ENCODE results near the gene TEKTIP1.
A peak's percentile ranks its signal among the peaks of the same experiment; 100 is the strongest.

TEKTIP1 gene

GRCh38 chr19:3537438-3538240 is 1.3 kb upstream of the TEKTIP1 start:
- no peak overlapping the region for H3K27ac Mint-ChIP-seq
- H3K4me1 Mint-ChIP-seq, result no peaks in the 10 kb centered on the region
- no peaks in the 10 kb centered on the region for H3K27me3 Mint-ChIP-seq
- no peak overlapping the region for H3K4me3 Mint-ChIP-seq
- no peaks in the 10 kb centered on the region for H3K9me3 Mint-ChIP-seq
- peaks cover 4% of the 10 kb centered on the region for H3K36me3 Mint-ChIP-seq

- H3K4me1 Mint-ChIP-seq, result no peaks in the 10 kb centered on the region
- no peaks in the 10 kb centered on the region for H3K9me3 Mint-ChIP-seq
- peaks cover 4% of the 10 kb centered on the region for H3K36me3 Mint-ChIP-seq
- H3K4me3 Mint-ChIP-seq, result no peak overlapping the region
- H3K27me3 Mint-ChIP-seq, result no peaks in the 10 kb centered on the region
- H3K27ac Mint-ChIP-seq, result peak overlapping the region; percentile 12
Measured at GRCh38 chr19:3538258-3538929, 580 bp upstream of the TEKTIP1 start.

GRCh38 chr19:3539756-3540118 is 763 bp downstream of the TEKTIP1 start:
- Mint-ChIP-seq H3K27ac (no peak overlapping the region), H3K9me3 (no peaks in the 10 kb centered on the region), H3K27me3 (no peaks in the 10 kb centered on the region), H3K4me3 (no peak overlapping the region), H3K4me1 (no peaks in the 10 kb centered on the region), H3K36me3 (peaks cover 4% of the 10 kb centered on the region)

GRCh38 chr19:3543150-3544057 is 4.4 kb downstream of the TEKTIP1 start:
- Mint-ChIP-seq H3K36me3 (peaks cover 7% of the 10 kb centered on the region), H3K9me3 (no peaks in the 10 kb centered on the region), H3K27ac (no peak overlapping the region), H3K27me3 (no peaks in the 10 kb centered on the region), H3K4me1 (peaks cover 11% of the 10 kb centered on the region), H3K4me3 (no peak overlapping the region)

GRCh38 chr19:3544058-3544376 is 5.0 kb downstream of the TEKTIP1 start:
- peaks cover 7% of the 10 kb centered on the region for H3K36me3 Mint-ChIP-seq
- no peak overlapping the region for H3K4me3 Mint-ChIP-seq
- no peaks in the 10 kb centered on the region for H3K9me3 Mint-ChIP-seq
- peaks cover 11% of the 10 kb centered on the region for H3K4me1 Mint-ChIP-seq
- H3K27ac Mint-ChIP-seq, result no peak overlapping the region
- no peaks in the 10 kb centered on the region for H3K27me3 Mint-ChIP-seq

GRCh38 chr19:3544742-3545668 is 6.0 kb downstream of the TEKTIP1 start:
- Mint-ChIP-seq H3K4me1 (peaks cover 11% of the 10 kb centered on the region), H3K27me3 (no peaks in the 10 kb centered on the region), H3K4me3 (no peak overlapping the region), H3K9me3 (no peaks in the 10 kb centered on the region), H3K36me3 (peaks cover 4% of the 10 kb centered on the region), H3K27ac (peak overlapping the region; percentile 51)

GRCh38 chr19:3545669-3546034 is 6.7 kb downstream of the TEKTIP1 start:
- Mint-ChIP-seq H3K4me3 (no peak overlapping the region), H3K27me3 (no peaks in the 10 kb centered on the region), H3K4me1 (peaks cover 11% of the 10 kb centered on the region), H3K36me3 (peaks cover 4% of the 10 kb centered on the region), H3K9me3 (no peaks in the 10 kb centered on the region), H3K27ac (no peak overlapping the region)

- H3K4me3 Mint-ChIP-seq, result no peak overlapping the region
- no peak overlapping the region for H3K27ac Mint-ChIP-seq
- peaks cover 11% of the 10 kb centered on the region for H3K4me1 Mint-ChIP-seq
- no peaks in the 10 kb centered on the region for H3K9me3 Mint-ChIP-seq
- H3K36me3 Mint-ChIP-seq, result peaks cover 4% of the 10 kb centered on the region
- no peaks in the 10 kb centered on the region for H3K27me3 Mint-ChIP-seq
Measured at GRCh38 chr19:3546119-3546518, 7.1 kb downstream of the TEKTIP1 start.

- H3K4me3 Mint-ChIP-seq, result no peak overlapping the region
- H3K4me1 Mint-ChIP-seq, result peaks cover 17% of the 10 kb centered on the region
- no peaks in the 10 kb centered on the region for H3K9me3 Mint-ChIP-seq
- no peaks in the 10 kb centered on the region for H3K27me3 Mint-ChIP-seq
- H3K27ac Mint-ChIP-seq, result peak overlapping the region; percentile 46
- peaks cover 4% of the 10 kb centered on the region for H3K36me3 Mint-ChIP-seq
Measured at GRCh38 chr19:3547301-3547731, 8.3 kb downstream of the TEKTIP1 start.

GRCh38 chr19:3547767-3548282 is 8.9 kb downstream of the TEKTIP1 start:
- Mint-ChIP-seq H3K4me1 (peaks cover 18% of the 10 kb centered on the region), H3K27ac (no peak overlapping the region), H3K36me3 (peaks cover 4% of the 10 kb centered on the region), H3K27me3 (no peaks in the 10 kb centered on the region), H3K9me3 (no peaks in the 10 kb centered on the region), H3K4me3 (no peak overlapping the region)

- H3K4me3 Mint-ChIP-seq, result no peak overlapping the region
- H3K27ac Mint-ChIP-seq, result no peak overlapping the region
- peaks cover 22% of the 10 kb centered on the region for H3K4me1 Mint-ChIP-seq
- H3K27me3 Mint-ChIP-seq, result no peaks in the 10 kb centered on the region
- H3K36me3 Mint-ChIP-seq, result peaks cover 4% of the 10 kb centered on the region
- no peaks in the 10 kb centered on the region for H3K9me3 Mint-ChIP-seq
Measured at GRCh38 chr19:3548606-3549005, 9.6 kb downstream of the TEKTIP1 start.

GRCh38 chr19:3549816-3550215 is 10.8 kb downstream of the TEKTIP1 start:
- peaks cover 4% of the 10 kb centered on the region for H3K36me3 Mint-ChIP-seq
- peaks cover 28% of the 10 kb centered on the region for H3K4me1 Mint-ChIP-seq
- H3K4me3 Mint-ChIP-seq, result no peak overlapping the region
- no peaks in the 10 kb centered on the region for H3K9me3 Mint-ChIP-seq
- H3K27me3 Mint-ChIP-seq, result no peaks in the 10 kb centered on the region
- H3K27ac Mint-ChIP-seq, result no peak overlapping the region

- peak overlapping the region; percentile 85 for H3K27ac Mint-ChIP-seq
- no peak overlapping the region for H3K4me3 Mint-ChIP-seq
- no peaks in the 10 kb centered on the region for H3K36me3 Mint-ChIP-seq
- no peaks in the 10 kb centered on the region for H3K9me3 Mint-ChIP-seq
- H3K4me1 Mint-ChIP-seq, result peaks cover 29% of the 10 kb centered on the region
- no peaks in the 10 kb centered on the region for H3K27me3 Mint-ChIP-seq
Measured at GRCh38 chr19:3550947-3551791, 12.2 kb downstream of the TEKTIP1 start.

GRCh38 chr19:3551792-3552095 is 12.8 kb downstream of the TEKTIP1 start:
- Mint-ChIP-seq H3K9me3 (no peaks in the 10 kb centered on the region), H3K4me1 (peaks cover 34% of the 10 kb centered on the region), H3K27me3 (no peaks in the 10 kb centered on the region), H3K4me3 (no peak overlapping the region), H3K36me3 (no peaks in the 10 kb centered on the region), H3K27ac (peak overlapping the region; percentile 51)

Data from activated naive CD4-positive, alpha-beta T cell treated with anti-CD3 and anti-CD28 coated beads, Interleukin-2, amount 50 U/mL, for 24 hours (primary cell).